ENCODE measurements around the gene COMMD6. TPM values are rescaled to one million over a fixed set of nuclear protein-coding genes. Genes with fewer than 3 reads are reported as not detected.
"Not testable (repeated sequence)": the region's sequence is repeated elsewhere in the genome, so short reads cannot be mapped to it uniquely, and the experiment has no call there.

COMMD6 gene
- total and polyA plus RNA-seq, 2 donors (not counting 1 experiment from before 2014, with no cell fraction given) = 78.0 to 153 TPM

DNA sequence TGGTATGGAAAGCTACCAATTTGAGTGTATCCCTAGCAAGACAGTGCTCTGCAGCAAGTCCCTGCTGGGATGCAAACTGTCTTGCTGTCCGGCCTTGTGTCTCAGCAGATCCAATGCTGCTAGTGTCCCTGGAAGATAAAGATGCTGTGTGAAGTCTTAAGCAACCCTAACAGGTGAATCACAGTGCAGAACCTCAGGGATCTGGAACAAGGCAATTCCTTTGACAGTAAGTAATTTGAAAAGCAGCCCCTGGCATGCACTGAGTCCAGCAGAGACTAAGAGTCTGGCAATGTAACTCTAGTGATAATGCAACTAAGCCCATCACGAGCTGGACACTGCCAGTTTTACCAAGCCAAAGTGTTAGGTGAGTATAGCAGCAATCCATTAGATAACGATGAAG lies 10.3 kb upstream of the COMMD6 start:
- H3K27me3 ChIP-seq (replicated peaks in 1 of 4; ENCODE audit: control extremely low read depth in 1 of 4, control insufficient read depth in 3 of 4, insufficient read depth in 4 of 4, low read length in 3 of 4) = no peaks in the 10 kb centered on the region
- 100% methylated on average over 1 of the region's 3 CpGs for WGBS (ENCODE audit: insufficient coverage)
- no peak overlapping the region for H3K27ac ChIP-seq (ENCODE audit: low read length in 2 of 2)
- peaks cover 26% of the 10 kb centered on the region for H3K79me2 ChIP-seq (ENCODE audit: control insufficient read depth, insufficient read depth, low read length)
- H3K4me1 Mint-ChIP-seq = peaks cover 19% of the 10 kb centered on the region
- H3K36me3 ChIP-seq (replicated peaks in 1 of 2; ENCODE audit: control extremely low read depth in 1 of 2, control insufficient read depth in 1 of 2, extremely low read depth in 1 of 2, insufficient read depth in 2 of 2, low read length in 1 of 2) = no peaks in the 10 kb centered on the region
- H3K9me3 ChIP-seq (ENCODE audit: control extremely low read depth in 1 of 3, control insufficient read depth in 2 of 3, insufficient read depth in 1 of 3, low read length in 2 of 3) = no peaks in the 10 kb centered on the region
- no peak overlapping the region for H3K9ac ChIP-seq (ENCODE audit: low read length)
- ChIA-PET POLR2A (no interaction called here), CTCF (interaction anchor here (2.7 kb wide), 1 partner anchor 175 kb away, joined by 8 read pairs; no protein-coding TSS in a partner anchor)
- H3K4me1 ChIP-seq (ENCODE audit: control insufficient read depth in 2 of 2, insufficient read depth in 2 of 2, low read length in 2 of 2) = peaks cover 10 to 14% of the 10 kb centered on the region in 2 donors
- H3K4me2 ChIP-seq (replicated peaks; ENCODE audit: low read depth, low read length, poor library complexity, severe bottlenecking) = no peak overlapping the region
- no peak for TF ChIP-seq EZH2 (IDR thresholded peaks at IDR 0.05; ENCODE audit: borderline replicate concordance, insufficient read depth, low read depth, low read length, poor library complexity, severe bottlenecking)
- TF ChIP-seq, protein P1, sequence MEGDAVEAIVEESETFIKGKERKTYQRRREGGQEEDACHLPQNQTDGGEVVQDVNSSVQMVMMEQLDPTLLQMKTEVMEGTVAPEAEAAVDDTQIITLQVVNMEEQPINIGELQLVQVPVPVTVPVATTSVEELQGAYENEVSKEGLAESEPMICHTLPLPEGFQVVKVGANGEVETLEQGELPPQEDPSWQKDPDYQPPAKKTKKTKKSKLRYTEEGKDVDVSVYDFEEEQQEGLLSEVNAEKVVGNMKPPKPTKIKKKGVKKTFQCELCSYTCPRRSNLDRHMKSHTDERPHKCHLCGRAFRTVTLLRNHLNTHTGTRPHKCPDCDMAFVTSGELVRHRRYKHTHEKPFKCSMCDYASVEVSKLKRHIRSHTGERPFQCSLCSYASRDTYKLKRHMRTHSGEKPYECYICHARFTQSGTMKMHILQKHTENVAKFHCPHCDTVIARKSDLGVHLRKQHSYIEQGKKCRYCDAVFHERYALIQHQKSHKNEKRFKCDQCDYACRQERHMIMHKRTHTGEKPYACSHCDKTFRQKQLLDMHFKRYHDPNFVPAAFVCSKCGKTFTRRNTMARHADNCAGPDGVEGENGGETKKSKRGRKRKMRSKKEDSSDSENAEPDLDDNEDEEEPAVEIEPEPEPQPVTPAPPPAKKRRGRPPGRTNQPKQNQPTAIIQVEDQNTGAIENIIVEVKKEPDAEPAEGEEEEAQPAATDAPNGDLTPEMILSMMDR (IDR thresholded peaks at IDR 0.05) = no peak
- H3K27ac Mint-ChIP-seq = no peak overlapping the region
- intact Hi-C loops (cut with micrococcal nuclease) = loop anchor here (2.0 to 5.0 kb wide), 3 partner anchors 89 to 1779 kb away; partner anchors contain the start of genes KLF12, LMO7 and MYCBP2
- H4K20me1 ChIP-seq (ENCODE audit: control insufficient read depth, insufficient read depth, low read length, poor library complexity, severe bottlenecking) = no peaks in the 10 kb centered on the region
- H3K9me3 Mint-ChIP-seq (ENCODE audit: insufficient read depth) = no peaks in the 10 kb centered on the region
- H2AFZ ChIP-seq (ENCODE audit: insufficient read depth, low read depth, low read length, poor library complexity, severe bottlenecking) = no peak overlapping the region
- DNase-seq (no peak), ATAC-seq (ENCODE audit: low read depth) (no peak)
- no peak overlapping the region for H3K4me3 Mint-ChIP-seq
- H3K27me3 Mint-ChIP-seq = no peaks in the 10 kb centered on the region
- H3K4me3 ChIP-seq (ENCODE audit: control extremely low read depth in 1 of 5, extremely low read depth in 1 of 5, insufficient read depth in 1 of 5, low read depth in 2 of 5, low read length in 4 of 5) = no peak overlapping the region

- H3K36me3 ChIP-seq (replicated peaks in 1 of 2; ENCODE audit: control extremely low read depth in 1 of 2, control insufficient read depth in 1 of 2, extremely low read depth in 1 of 2, insufficient read depth in 2 of 2, low read length in 1 of 2); CTCF ChIA-PET; H3K9ac ChIP-seq (ENCODE audit: low read length); H3K27ac ChIP-seq (ENCODE audit: low read length in 2 of 2); H3K27ac Mint-ChIP-seq; H3K9me3 Mint-ChIP-seq (ENCODE audit: insufficient read depth); H3K4me2 ChIP-seq (replicated peaks; ENCODE audit: low read depth, low read length, poor library complexity, severe bottlenecking); ATAC-seq (ENCODE audit: low read depth); H3K9me3 ChIP-seq (ENCODE audit: control extremely low read depth in 1 of 3, control insufficient read depth in 2 of 3, insufficient read depth in 1 of 3, low read length in 2 of 3); POLR2A ChIA-PET; H3K4me3 ChIP-seq (ENCODE audit: control extremely low read depth in 1 of 5, extremely low read depth in 1 of 5, insufficient read depth in 1 of 5, low read depth in 2 of 5, low read length in 4 of 5); H2AFZ ChIP-seq (ENCODE audit: insufficient read depth, low read depth, low read length, poor library complexity, severe bottlenecking); DNase-seq; H3K4me1 ChIP-seq (ENCODE audit: control insufficient read depth in 2 of 2, insufficient read depth in 2 of 2, low read length in 2 of 2); H3K27me3 ChIP-seq (replicated peaks in 1 of 4; ENCODE audit: control extremely low read depth in 1 of 4, control insufficient read depth in 3 of 4, insufficient read depth in 4 of 4, low read length in 3 of 4); H3K27me3 Mint-ChIP-seq; H4K20me1 ChIP-seq (ENCODE audit: control insufficient read depth, insufficient read depth, low read length, poor library complexity, severe bottlenecking); H3K4me3 Mint-ChIP-seq: not testable (repeated sequence)
- 97% methylated on average over 10 of the region's 14 CpGs for WGBS (ENCODE audit: insufficient coverage)
- H3K4me1 Mint-ChIP-seq = peaks cover 11% of the 10 kb centered on the region
- H3K79me2 ChIP-seq (ENCODE audit: control insufficient read depth, insufficient read depth, low read length) = peaks cover 10% of the 10 kb centered on the region
- intact Hi-C loops (cut with micrococcal nuclease) = loop anchor here (5.0 kb wide), 2 partner anchors 92 to 1413 kb away; partner anchors contain the start of genes KLF12 and LMO7
Observed at GRCh38 chr13:75545386-75545785, 7.7 kb upstream of the COMMD6 start.

All from B cell (primary cell).